ENCODE measurements around the gene CADPS.

The CADPS gene

DNA sequence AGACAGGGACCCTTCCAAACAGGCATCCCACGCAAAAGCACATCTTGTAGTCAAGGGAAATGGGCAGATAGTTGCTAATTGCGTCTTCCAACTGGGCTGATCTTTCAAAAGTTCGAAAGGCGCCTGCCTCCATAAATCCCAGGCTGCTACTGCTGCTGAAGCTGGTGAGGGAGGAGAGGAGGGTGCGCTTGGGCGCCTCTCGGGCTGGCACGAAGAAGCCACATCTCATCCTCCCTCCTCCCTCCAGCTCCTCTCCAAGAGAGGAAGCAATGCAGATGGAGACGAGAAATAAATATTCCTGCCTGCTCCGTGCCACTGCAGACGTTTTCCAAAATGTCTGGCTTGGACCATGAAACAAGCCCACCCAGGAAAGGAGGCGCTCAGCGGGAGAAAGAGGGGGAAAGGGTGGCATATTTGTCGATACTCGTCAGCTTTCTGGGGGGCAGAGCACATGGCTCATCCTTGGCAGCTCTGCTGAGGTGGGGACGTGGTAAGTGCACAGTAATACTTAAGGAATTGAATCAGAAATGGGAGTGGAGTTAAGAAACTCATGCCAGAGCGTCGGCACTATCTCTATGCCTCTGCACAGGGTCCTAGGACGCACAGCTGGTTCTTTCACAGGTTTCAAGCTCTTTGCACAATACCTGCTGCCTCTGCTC lies 413.0 kb downstream of the CADPS start:
- TF ChIP-seq, protein P1, sequence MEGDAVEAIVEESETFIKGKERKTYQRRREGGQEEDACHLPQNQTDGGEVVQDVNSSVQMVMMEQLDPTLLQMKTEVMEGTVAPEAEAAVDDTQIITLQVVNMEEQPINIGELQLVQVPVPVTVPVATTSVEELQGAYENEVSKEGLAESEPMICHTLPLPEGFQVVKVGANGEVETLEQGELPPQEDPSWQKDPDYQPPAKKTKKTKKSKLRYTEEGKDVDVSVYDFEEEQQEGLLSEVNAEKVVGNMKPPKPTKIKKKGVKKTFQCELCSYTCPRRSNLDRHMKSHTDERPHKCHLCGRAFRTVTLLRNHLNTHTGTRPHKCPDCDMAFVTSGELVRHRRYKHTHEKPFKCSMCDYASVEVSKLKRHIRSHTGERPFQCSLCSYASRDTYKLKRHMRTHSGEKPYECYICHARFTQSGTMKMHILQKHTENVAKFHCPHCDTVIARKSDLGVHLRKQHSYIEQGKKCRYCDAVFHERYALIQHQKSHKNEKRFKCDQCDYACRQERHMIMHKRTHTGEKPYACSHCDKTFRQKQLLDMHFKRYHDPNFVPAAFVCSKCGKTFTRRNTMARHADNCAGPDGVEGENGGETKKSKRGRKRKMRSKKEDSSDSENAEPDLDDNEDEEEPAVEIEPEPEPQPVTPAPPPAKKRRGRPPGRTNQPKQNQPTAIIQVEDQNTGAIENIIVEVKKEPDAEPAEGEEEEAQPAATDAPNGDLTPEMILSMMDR (IDR thresholded peaks at IDR 0.05), result no peak

DNA sequence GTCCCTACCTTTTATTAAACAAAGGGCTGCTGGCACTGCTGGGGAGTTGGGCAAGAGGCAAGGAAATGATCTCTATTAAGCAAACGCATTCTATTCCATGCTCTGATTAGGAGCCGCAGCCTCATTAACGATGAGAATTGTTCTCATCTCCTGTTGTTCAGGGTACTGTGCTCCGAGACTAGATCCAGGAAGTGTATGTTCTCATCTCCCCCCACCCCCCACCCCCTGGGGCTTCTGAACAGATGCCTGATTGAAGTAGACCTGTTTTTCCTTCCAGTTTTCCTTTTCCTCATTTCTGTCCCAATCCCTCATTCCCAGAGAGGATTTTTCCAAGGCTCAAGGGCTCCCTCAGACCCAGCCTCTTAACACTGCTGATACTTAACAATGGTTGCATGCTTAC lies 420.3 kb downstream of the CADPS start:
- TF ChIP-seq, protein P1 (IDR thresholded peaks at IDR 0.05), result no peak

DNA sequence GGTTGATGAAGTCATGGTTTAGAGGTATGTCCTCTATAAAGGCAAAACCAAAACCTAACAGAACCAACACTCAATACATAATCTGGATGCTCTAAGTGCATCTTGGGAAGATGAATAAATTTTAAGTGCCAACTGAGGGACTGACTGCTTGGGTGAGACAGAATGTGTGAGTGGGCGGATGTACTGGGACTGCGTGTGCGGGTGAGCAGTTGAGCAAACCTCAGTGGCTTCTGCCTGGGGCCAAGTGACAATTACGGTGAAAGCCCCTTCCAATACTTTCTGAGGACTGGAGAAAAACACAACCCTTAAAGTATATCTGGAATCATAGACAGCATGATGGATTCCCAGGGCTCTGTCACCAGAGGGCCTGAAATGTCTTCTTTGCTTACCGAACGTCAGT lies 421.8 kb downstream of the CADPS start:
- TF ChIP-seq, protein P1 (IDR thresholded peaks at IDR 0.05), result no peak

DNA sequence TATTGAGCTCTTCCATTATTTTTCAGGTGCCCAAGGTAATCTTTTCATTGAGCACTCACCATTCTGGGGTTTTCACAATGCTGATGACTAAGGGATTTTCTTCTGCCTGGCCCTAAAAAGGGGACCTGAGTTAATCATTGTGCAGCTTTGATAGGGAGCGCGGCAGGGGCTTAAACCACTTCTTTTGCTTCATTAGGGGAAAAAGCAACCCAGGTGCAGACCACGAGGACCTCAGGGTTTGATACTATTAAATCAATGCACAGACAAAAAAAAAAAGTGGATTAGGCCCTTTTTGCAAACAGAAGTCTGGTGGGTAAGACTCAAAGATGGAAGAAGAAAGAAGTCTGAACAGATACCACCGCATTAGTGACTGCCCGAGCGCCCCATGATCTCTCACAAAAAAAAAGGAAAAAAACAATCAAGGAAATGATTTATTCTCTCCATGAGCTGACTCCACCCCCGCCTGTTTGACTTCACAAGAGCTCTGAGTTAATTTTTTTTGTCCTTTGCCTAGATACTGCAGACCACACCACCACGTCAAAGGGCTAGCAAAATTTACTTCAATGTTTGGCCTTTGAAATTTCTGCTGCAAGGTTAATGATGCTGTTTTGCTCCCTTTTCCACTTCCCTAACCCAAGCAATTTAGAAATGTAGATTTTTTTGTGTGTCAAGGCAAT lies 423.9 kb downstream of the CADPS start:
- TF ChIP-seq, protein P1 (IDR thresholded peaks at IDR 0.05), result no peak

DNA sequence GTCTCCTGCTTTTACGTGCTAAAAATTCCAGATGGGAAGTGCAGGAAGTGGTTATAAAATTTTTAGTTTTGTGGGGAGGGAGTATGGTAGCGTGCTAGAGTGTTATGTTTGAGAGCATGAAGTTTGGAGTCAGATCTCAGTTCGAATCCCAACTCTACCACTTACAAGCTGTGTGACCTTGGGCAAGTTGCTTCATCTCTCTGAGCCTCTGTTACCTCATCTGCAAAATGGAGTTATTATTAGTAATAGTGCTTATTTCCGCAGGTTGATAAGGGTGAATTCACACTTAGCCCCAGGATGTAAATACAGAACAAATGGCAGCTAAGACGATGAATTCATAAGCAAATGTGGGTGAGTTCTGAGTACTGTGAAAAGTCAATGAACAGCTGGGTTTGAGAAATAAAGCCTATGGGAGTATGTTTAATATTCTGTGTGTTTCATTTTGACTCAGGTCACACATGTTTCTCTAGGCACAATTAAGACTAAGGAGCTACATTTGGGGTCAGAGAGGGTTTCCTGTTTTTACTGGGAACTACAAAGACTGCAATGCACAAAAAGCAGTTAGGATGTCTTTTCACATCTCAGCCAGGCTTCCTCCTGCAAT lies 428.8 kb downstream of the CADPS start:
- TF ChIP-seq, protein P1 (IDR thresholded peaks at IDR 0.05), result no peak

DNA sequence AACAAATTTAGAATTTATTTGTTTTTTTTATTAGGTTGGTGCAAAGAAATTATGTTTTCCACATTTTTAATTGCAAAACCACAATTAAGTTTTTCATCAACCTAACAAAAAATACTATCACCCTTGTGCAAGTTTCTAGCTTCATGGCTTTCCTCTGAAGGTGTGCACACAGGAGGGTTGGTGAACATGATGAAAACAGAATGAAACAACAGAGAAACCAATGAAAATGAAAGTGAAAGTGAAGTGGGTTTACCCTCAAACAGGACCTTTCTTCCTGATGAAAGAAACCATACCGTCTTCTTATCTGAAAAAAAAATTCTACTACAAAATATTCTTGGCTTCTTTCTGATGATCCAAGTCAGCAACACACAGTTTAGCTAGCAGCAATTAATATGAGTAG lies 429.9 kb downstream of the CADPS start:
- TF ChIP-seq, protein P1 (IDR thresholded peaks at IDR 0.05), result no peak

DNA sequence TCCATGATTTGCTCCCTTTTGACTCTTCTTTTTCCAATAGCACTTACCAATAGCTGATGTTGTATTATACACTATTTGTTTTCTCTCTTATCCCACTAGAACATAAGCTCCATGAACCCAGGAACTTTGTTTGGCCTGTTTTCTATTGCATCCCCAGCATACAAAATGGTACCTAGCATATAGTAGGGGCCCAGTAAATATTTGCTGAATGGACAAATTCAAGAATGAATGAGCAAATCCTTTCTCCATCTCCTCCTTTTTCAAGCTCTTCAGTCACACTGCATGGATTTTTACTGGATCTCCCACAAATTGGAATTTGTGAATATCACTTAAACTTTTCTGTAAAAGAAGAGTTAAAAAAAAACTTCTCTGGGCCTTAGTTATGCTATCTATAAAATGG lies 435.2 kb downstream of the CADPS start:
- TF ChIP-seq, protein P1 (IDR thresholded peaks at IDR 0.05), result no peak
